GM12864 (cell line): Measurements from ENCODE around the gene TIMM44.

Experiments used
- DNase-seq: peaks from one replicate; pipeline ENCODE4 v3.0.0-alpha.2; 2011; ENCODE audit warnings: low read depth
- H3K4me3 ChIP-seq: 2 replicates; pipeline ENCODE4 v1.5.1; 2011; ENCODE audit warnings: mild to moderate bottlenecking, low read depth, low read length, control low read depth
- CTCF ChIP-seq: IDR thresholded peaks from 2 replicates; pipeline ENCODE4 v1.5.1; 2011; ENCODE audit warnings: low read depth, mild to moderate bottlenecking, moderate library complexity, low read length, control low read depth, inconsistent platforms; ENCODE audit errors: missing control alignments

TIMM44 gene

GRCh38 chr19:7985481-7985911, 42.0 kb upstream of the TIMM44 start:
- DNase-seq: no peak
- no peak overlapping the region for H3K4me3 ChIP-seq
- no peak for TF ChIP-seq CTCF

GRCh38 chr19:7983995-7984837, 40.8 kb upstream of the TIMM44 start:
- TF ChIP-seq CTCF: no peak
- H3K4me3 ChIP-seq: no peak overlapping the region
- DNase-seq: no peak

GRCh38 chr19:7983286-7983950, 40.0 kb upstream of the TIMM44 start:
- H3K4me3 ChIP-seq: no peak overlapping the region
- DNase-seq: no peak
- no peak for TF ChIP-seq CTCF

- no peak for DNase-seq
- H3K4me3 ChIP-seq: no peak overlapping the region
- TF ChIP-seq CTCF: no peak
Observed at GRCh38 chr19:7982651-7983099, 39.2 kb upstream of the TIMM44 start.

GRCh38 chr19:7982103-7982502, 38.6 kb upstream of the TIMM44 start:
- TF ChIP-seq CTCF: no peak
- H3K4me3 ChIP-seq: no peak overlapping the region
- DNase-seq: no peak

GRCh38 chr19:7981661-7982060, 38.2 kb upstream of the TIMM44 start:
- DNase-seq: no peak
- TF ChIP-seq CTCF: no peak
- H3K4me3 ChIP-seq: no peak overlapping the region
